ENCODE results near the gene ARHGEF39.
"Not testable (repeated sequence)": the region's sequence is repeated elsewhere in the genome, so short reads cannot be mapped to it uniquely, and the experiment has no call there.

Gene ARHGEF39

GRCh38 chr9:35646533-35647265 lies 18.3 kb downstream of the ARHGEF39 start:
- peak overlapping the region; percentile 61 for H3K4me3 ChIP-seq (ENCODE audit: control insufficient read depth, low read depth, low read length)
- TF ChIP-seq CTCF (conservative IDR thresholded peaks at IDR 0.05; ENCODE audit: control insufficient read depth, insufficient read depth, low read depth, low read length), result peak; percentile 63
- DNase-seq (ENCODE audit: low read depth), result peak; percentile 84

GRCh38 chr9:35646153-35646532 lies 18.9 kb downstream of the ARHGEF39 start:
- DNase-seq (ENCODE audit: low read depth), result no peak
- TF ChIP-seq CTCF (conservative IDR thresholded peaks at IDR 0.05; ENCODE audit: control insufficient read depth, insufficient read depth, low read depth, low read length), result no peak
- peak overlapping the region; percentile 61 for H3K4me3 ChIP-seq (ENCODE audit: control insufficient read depth, low read depth, low read length)

- not testable (repeated sequence) for DNase-seq (ENCODE audit: low read depth)
- H3K4me3 ChIP-seq (ENCODE audit: control insufficient read depth, low read depth, low read length), result peak overlapping the region; percentile 61
These were observed 19.3 kb downstream of the ARHGEF39 start for GRCh38 chr9:35645736-35646135.

- no peak for DNase-seq (ENCODE audit: low read depth)
- H3K4me3 ChIP-seq (ENCODE audit: control insufficient read depth, low read depth, low read length), result no peak overlapping the region
- no peak for TF ChIP-seq CTCF (conservative IDR thresholded peaks at IDR 0.05; ENCODE audit: control insufficient read depth, insufficient read depth, low read depth, low read length)
These were observed 21.9 kb downstream of the ARHGEF39 start for GRCh38 chr9:35643046-35643445.

- DNase-seq (ENCODE audit: low read depth), result not testable (repeated sequence)
These were observed 23.5 kb downstream of the ARHGEF39 start for GRCh38 chr9:35641478-35641877.

GRCh38 chr9:35640431-35640830 lies 24.6 kb downstream of the ARHGEF39 start:
- not testable (repeated sequence) for DNase-seq (ENCODE audit: low read depth); H3K4me3 ChIP-seq (ENCODE audit: control insufficient read depth, low read depth, low read length)

More at GRCh38 chr9:35641478-35641877, 23.5 kb downstream of the ARHGEF39 start:
- not testable (repeated sequence) for H3K4me3 ChIP-seq (ENCODE audit: control insufficient read depth, low read depth, low read length)

- no peak for TF ChIP-seq CTCF (conservative IDR thresholded peaks at IDR 0.05; ENCODE audit: control insufficient read depth, insufficient read depth, low read depth, low read length)
- no peak overlapping the region for H3K4me3 ChIP-seq (ENCODE audit: control insufficient read depth, low read depth, low read length)
- no peak for DNase-seq (ENCODE audit: low read depth)
These were observed 25.4 kb downstream of the ARHGEF39 start for GRCh38 chr9:35639631-35640030.

GRCh38 chr9:35639225-35639624 lies 25.8 kb downstream of the ARHGEF39 start:
- H3K4me3 ChIP-seq (ENCODE audit: control insufficient read depth, low read depth, low read length), result not testable (repeated sequence)

GRCh38 chr9:35638751-35639150 lies 26.2 kb downstream of the ARHGEF39 start:
- not testable (repeated sequence) for DNase-seq (ENCODE audit: low read depth); H3K4me3 ChIP-seq (ENCODE audit: control insufficient read depth, low read depth, low read length)

More at GRCh38 chr9:35639225-35639624, 25.8 kb downstream of the ARHGEF39 start:
- DNase-seq (ENCODE audit: low read depth), result not testable (repeated sequence)

GRCh38 chr9:35637427-35637955 lies 27.5 kb downstream of the ARHGEF39 start:
- DNase-seq (ENCODE audit: low read depth); H3K4me3 ChIP-seq (ENCODE audit: control insufficient read depth, low read depth, low read length): not testable (repeated sequence)

GRCh38 chr9:35636877-35637246 lies 28.1 kb downstream of the ARHGEF39 start:
- DNase-seq (ENCODE audit: low read depth); H3K4me3 ChIP-seq (ENCODE audit: control insufficient read depth, low read depth, low read length): not testable (repeated sequence)
